Liver (tissue), 9 donors: ENCODE results near the gene CSF1. TPM values are rescaled to one million over a fixed set of nuclear protein-coding genes. Genes with fewer than 3 reads are reported as not detected.

Experiments used
- DNase-seq: peaks from one replicate; pipeline ENCODE4 v3.0.0-alpha.2; 2017; ENCODE audit warnings: low spot score
- H3K27ac ChIP-seq, 2 donors: one replicate each; pipeline ENCODE4 v1.7.0; 2013; ENCODE audit warnings: inconsistent platforms in 2 of 2, low read length in 2 of 2, control low read depth in 1 of 2, low read depth in 1 of 2, mild to moderate bottlenecking in 1 of 2
- H3K27me3 ChIP-seq, 4 donors: one replicate each; pipeline versions ENCODE4 v1.6.1 to v1.7.0; 2013; ENCODE audit warnings: low read length in 3 of 4, inconsistent platforms in 1 of 4, mild to moderate bottlenecking in 1 of 4, moderate library complexity in 1 of 4; ENCODE audit not compliant: control insufficient read depth in 4 of 4, insufficient read depth in 4 of 4
- H3K36me3 ChIP-seq, 4 donors: one replicate each; pipeline versions ENCODE4 v1.6.1 to v1.7.0; 2013; ENCODE audit warnings: low read length in 3 of 4, mild to moderate bottlenecking in 3 of 4, low read depth in 1 of 4, moderate library complexity in 1 of 4; ENCODE audit not compliant: control insufficient read depth in 4 of 4, insufficient read depth in 3 of 4
- H3K4me1 ChIP-seq, 4 donors: one replicate each; pipeline versions ENCODE4 v1.6.1 to v1.7.0; 2013; ENCODE audit warnings: low read length in 3 of 4, mild to moderate bottlenecking in 3 of 4, moderate library complexity in 1 of 4; ENCODE audit not compliant: control insufficient read depth in 4 of 4, insufficient read depth in 4 of 4
- H3K4me3 ChIP-seq, 3 donors: one replicate each; pipeline versions ENCODE4 v1.6.1 to v1.7.0; 2013; ENCODE audit warnings: low read length in 3 of 3, control low read depth in 1 of 3, low read depth in 1 of 3, mild to moderate bottlenecking in 1 of 3
- H3K9ac ChIP-seq, 2 donors: one replicate each; pipeline ENCODE4 v1.7.0; 2013; ENCODE audit warnings: low read length in 2 of 2, mild to moderate bottlenecking in 2 of 2, moderate library complexity in 2 of 2, control low read depth in 1 of 2, low read depth in 1 of 2
- H3K9me3 ChIP-seq, 4 donors: one replicate each; pipeline versions ENCODE4 v1.6.1 to v1.7.0; 2013; ENCODE audit warnings: low read length in 3 of 4; ENCODE audit not compliant: control insufficient read depth in 4 of 4
- EGR1 ChIP-seq, 2 donors: IDR thresholded peaks; 2 replicates each; pipeline ENCODE4 v1.6.1; 2016 to 2018; ENCODE audit warnings: antibody characterized with exemption in 2 of 2, low read depth in 2 of 2
- FOXA1 ChIP-seq: IDR thresholded peaks from 2 replicates; pipeline ENCODE4 v1.6.1; 2016; ENCODE audit warnings: antibody characterized with exemption
- FOXA2 ChIP-seq: IDR thresholded peaks from 2 replicates; pipeline ENCODE4 v1.6.1; 2016; ENCODE audit warnings: antibody characterized with exemption
- GABPA ChIP-seq, 2 donors: IDR thresholded peaks in 1 of 2; conservative IDR thresholded peaks in 1 of 2; 2 replicates each; pipeline ENCODE4 v1.6.1; 2016; ENCODE audit warnings: antibody characterized with exemption in 2 of 2, mild to moderate bottlenecking in 1 of 2, moderate library complexity in 1 of 2
- HNF4A ChIP-seq, 2 donors: conservative IDR thresholded peaks; 2 replicates each; pipeline ENCODE4 v1.6.1; 2016; ENCODE audit warnings: antibody characterized with exemption in 2 of 2, mild to moderate bottlenecking in 2 of 2
- HNF4G ChIP-seq: IDR thresholded peaks from 2 replicates; pipeline ENCODE4 v1.6.1; 2016; ENCODE audit warnings: antibody characterized with exemption
- JUND ChIP-seq, 2 donors: IDR thresholded peaks; 2 replicates each; pipeline ENCODE4 v1.6.1; 2016; ENCODE audit warnings: antibody characterized with exemption in 2 of 2
- NR2F2 ChIP-seq: IDR thresholded peaks from 2 replicates; pipeline ENCODE4 v1.6.1; 2016; ENCODE audit warnings: antibody characterized with exemption
- RAD21 ChIP-seq, 2 donors: IDR thresholded peaks; 2 replicates each; pipeline ENCODE4 v1.6.1; 2016; ENCODE audit warnings: antibody characterized with exemption in 2 of 2, mild to moderate bottlenecking in 2 of 2
- RXRA ChIP-seq, 2 donors: IDR thresholded peaks; 2 replicates each; pipeline ENCODE4 v1.6.1; 2017 to 2018; ENCODE audit warnings: antibody characterized with exemption in 2 of 2, mild to moderate bottlenecking in 1 of 2
- SP1 ChIP-seq: IDR thresholded peaks from 2 replicates; pipeline ENCODE4 v1.6.1; 2018; ENCODE audit warnings: antibody characterized with exemption, mild to moderate bottlenecking
- TAF1 ChIP-seq: conservative IDR thresholded peaks from 2 replicates; pipeline ENCODE4 v1.6.1; 2016; ENCODE audit warnings: antibody characterized with exemption, mild to moderate bottlenecking
- YY1 ChIP-seq: IDR thresholded peaks from 2 replicates; pipeline ENCODE4 v1.6.1; 2016; ENCODE audit warnings: antibody characterized with exemption, mild to moderate bottlenecking
- WGBS: extraction: QIAGEN DNeasy Blood & Tissue Kit; methylation state at CpG from one replicate; pipeline ENCODE4 v1.1.7; 2013; 5-methylcytosine and 5-hydroxymethylcytosine counted together
- polyA plus RNA-seq, 2 donors: library from polyadenylated mRNA; stranded (reverse) in 1 of 2; unstranded in 1 of 2; fragments of 200-250 nt in 1 of 2; fragments of >200 nt in 1 of 2; fragmentation: Nextera tagmentation in 1 of 2; extraction: Ambion mirVana in 1 of 2; gene quantifications; one replicate each; pipeline versions ENCODE4 v1.2.1 to v1.2.3, GENCODE V29; 2013 to 2015
- total RNA-seq, 2 donors: library from RNA; depleted of rRNA; stranded (reverse); fragments of >200 nt; gene quantifications; one replicate each; pipeline ENCODE4 v1.2.3, GENCODE V29; 2014
- TF ChIP-seq, protein P1 (sequence below): IDR thresholded peaks from 2 replicates; pipeline ENCODE4 v1.6.1; 2016; ENCODE audit warnings: antibody characterized with exemption, mild to moderate bottlenecking
- TF ChIP-seq, protein P2 (sequence below): IDR thresholded peaks from 2 replicates; pipeline ENCODE4 v1.6.1; 2016; ENCODE audit warnings: antibody characterized with exemption
- TF ChIP-seq, protein P3 (sequence below): fragments of 150-350 bp; IDR thresholded peaks from 2 replicates; pipeline ENCODE4 v1.5.1; 2017; ENCODE audit warnings: improper control_type of control experiment, low read depth, low read length; ENCODE audit not compliant: missing input control
- TF ChIP-seq, protein P4 (sequence below): IDR thresholded peaks from 2 replicates; pipeline ENCODE4 v1.6.1; 2016; ENCODE audit warnings: antibody characterized with exemption
- TF ChIP-seq, protein P5 (sequence below): IDR thresholded peaks from 2 replicates; pipeline ENCODE4 v1.6.1; 2016; ENCODE audit warnings: antibody characterized with exemption
- donor health status: healthy.
- donor health status: healthy.
- donor health status: healthy.
- donor health status: healthy.
- donor health status: healthy.

Gene CSF1
- total and polyA plus RNA-seq, 4 donors, result 6.3 to 15.2 (median 11.3) TPM

DNA sequence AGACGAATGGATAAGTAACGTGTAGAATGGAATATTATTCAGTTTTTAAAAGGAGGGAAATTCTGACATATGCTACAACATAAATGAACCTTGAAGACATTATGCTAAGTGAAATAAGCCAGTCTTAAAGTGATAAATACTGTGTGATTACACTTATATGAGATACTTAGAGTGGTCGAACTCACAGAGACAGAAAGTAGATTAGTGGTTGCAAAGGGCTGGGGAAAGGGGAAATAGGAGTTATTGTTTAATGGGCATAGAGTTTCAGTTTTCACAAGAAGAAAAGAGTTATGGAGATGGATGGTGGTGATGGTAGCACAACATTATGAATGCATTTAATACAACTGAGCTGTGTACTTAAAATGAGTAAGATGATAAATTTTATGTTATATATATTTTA is 59.3 kb downstream of the CSF1 start:
- H3K4me1 ChIP-seq, result no peaks in the 10 kb centered on the region
- no peaks in the 10 kb centered on the region for H3K27me3 ChIP-seq
- WGBS, result 97% methylated on average over 3 of the region's 3 CpGs
- no peaks in the 10 kb centered on the region for H3K9me3 ChIP-seq
- H3K4me3 ChIP-seq, result no peak overlapping the region
- DNase-seq, result no peak
- TF ChIP-seq YY1 (no peak), HNF4G (no peak), GABPA (IDR thresholded peaks at IDR 0.05 in 1 of 2, conservative IDR thresholded peaks at IDR 0.05 in 1 of 2) (no peak)
- TF ChIP-seq, protein P1, sequence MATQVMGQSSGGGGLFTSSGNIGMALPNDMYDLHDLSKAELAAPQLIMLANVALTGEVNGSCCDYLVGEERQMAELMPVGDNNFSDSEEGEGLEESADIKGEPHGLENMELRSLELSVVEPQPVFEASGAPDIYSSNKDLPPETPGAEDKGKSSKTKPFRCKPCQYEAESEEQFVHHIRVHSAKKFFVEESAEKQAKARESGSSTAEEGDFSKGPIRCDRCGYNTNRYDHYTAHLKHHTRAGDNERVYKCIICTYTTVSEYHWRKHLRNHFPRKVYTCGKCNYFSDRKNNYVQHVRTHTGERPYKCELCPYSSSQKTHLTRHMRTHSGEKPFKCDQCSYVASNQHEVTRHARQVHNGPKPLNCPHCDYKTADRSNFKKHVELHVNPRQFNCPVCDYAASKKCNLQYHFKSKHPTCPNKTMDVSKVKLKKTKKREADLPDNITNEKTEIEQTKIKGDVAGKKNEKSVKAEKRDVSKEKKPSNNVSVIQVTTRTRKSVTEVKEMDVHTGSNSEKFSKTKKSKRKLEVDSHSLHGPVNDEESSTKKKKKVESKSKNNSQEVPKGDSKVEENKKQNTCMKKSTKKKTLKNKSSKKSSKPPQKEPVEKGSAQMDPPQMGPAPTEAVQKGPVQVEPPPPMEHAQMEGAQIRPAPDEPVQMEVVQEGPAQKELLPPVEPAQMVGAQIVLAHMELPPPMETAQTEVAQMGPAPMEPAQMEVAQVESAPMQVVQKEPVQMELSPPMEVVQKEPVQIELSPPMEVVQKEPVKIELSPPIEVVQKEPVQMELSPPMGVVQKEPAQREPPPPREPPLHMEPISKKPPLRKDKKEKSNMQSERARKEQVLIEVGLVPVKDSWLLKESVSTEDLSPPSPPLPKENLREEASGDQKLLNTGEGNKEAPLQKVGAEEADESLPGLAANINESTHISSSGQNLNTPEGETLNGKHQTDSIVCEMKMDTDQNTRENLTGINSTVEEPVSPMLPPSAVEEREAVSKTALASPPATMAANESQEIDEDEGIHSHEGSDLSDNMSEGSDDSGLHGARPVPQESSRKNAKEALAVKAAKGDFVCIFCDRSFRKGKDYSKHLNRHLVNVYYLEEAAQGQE, result no peak
- no peak overlapping the region for H3K27ac ChIP-seq
- H3K36me3 ChIP-seq, result no peaks in the 10 kb centered on the region
- H3K9ac ChIP-seq, result no peak overlapping the region

DNA sequence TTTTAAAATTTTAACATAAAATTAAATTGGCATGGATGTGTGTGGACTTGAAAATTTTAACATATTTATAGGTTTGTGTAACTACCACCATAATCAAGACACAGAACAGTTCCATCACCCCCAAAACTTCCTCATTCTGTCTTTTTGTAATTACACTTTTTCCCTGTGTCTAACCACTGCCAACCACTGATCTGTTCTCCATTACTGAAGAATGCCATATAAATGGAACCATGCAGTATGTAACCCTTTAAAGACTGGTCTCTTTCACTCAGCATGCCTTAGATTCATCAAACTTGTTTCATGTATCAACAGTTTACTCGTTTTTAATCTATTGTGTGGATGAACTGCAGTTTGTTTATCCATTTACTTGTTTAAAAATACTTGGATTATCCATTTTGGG is 60.9 kb downstream of the CSF1 start:
- no peak for DNase-seq
- 32% methylated on average over 1 of the region's 1 CpG for WGBS
- Histone ChIP-seq H3K36me3 (no peaks in the 10 kb centered on the region), H3K4me1 (peaks cover 0 to 3% (median 0%) of the 10 kb centered on the region in 4 donors), H3K9me3 (no peaks in the 10 kb centered on the region), H3K4me3 (no peak overlapping the region), H3K9ac (no peak overlapping the region), H3K27me3 (no peaks in the 10 kb centered on the region), H3K27ac (no peak overlapping the region)
- no peak for TF ChIP-seq RXRA (IDR thresholded peaks at IDR 0.05)
- no peak for TF ChIP-seq TAF1
- TF ChIP-seq HNF4A (conservative IDR thresholded peaks at IDR 0.05), result no peak
- TF ChIP-seq HNF4G, result no peak
- TF ChIP-seq SP1, result no peak
- no peak for TF ChIP-seq FOXA1
- TF ChIP-seq, protein P2, sequence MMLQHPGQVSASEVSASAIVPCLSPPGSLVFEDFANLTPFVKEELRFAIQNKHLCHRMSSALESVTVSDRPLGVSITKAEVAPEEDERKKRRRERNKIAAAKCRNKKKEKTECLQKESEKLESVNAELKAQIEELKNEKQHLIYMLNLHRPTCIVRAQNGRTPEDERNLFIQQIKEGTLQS, result no peak
- no peak for TF ChIP-seq YY1
- TF ChIP-seq, protein P3, sequence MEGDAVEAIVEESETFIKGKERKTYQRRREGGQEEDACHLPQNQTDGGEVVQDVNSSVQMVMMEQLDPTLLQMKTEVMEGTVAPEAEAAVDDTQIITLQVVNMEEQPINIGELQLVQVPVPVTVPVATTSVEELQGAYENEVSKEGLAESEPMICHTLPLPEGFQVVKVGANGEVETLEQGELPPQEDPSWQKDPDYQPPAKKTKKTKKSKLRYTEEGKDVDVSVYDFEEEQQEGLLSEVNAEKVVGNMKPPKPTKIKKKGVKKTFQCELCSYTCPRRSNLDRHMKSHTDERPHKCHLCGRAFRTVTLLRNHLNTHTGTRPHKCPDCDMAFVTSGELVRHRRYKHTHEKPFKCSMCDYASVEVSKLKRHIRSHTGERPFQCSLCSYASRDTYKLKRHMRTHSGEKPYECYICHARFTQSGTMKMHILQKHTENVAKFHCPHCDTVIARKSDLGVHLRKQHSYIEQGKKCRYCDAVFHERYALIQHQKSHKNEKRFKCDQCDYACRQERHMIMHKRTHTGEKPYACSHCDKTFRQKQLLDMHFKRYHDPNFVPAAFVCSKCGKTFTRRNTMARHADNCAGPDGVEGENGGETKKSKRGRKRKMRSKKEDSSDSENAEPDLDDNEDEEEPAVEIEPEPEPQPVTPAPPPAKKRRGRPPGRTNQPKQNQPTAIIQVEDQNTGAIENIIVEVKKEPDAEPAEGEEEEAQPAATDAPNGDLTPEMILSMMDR, result no peak
- no peak for TF ChIP-seq EGR1 (IDR thresholded peaks at IDR 0.05; ENCODE audit: low read depth in 2 of 2)
- TF ChIP-seq JUND (IDR thresholded peaks at IDR 0.05), result no peak
- TF ChIP-seq, protein P4, sequence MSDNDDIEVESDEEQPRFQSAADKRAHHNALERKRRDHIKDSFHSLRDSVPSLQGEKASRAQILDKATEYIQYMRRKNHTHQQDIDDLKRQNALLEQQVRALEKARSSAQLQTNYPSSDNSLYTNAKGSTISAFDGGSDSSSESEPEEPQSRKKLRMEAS, result no peak
- TF ChIP-seq, protein P1, result no peak
- no peak for TF ChIP-seq NR2F2
- no peak for TF ChIP-seq GABPA (IDR thresholded peaks at IDR 0.05 in 1 of 2, conservative IDR thresholded peaks at IDR 0.05 in 1 of 2)
- TF ChIP-seq, protein P5, sequence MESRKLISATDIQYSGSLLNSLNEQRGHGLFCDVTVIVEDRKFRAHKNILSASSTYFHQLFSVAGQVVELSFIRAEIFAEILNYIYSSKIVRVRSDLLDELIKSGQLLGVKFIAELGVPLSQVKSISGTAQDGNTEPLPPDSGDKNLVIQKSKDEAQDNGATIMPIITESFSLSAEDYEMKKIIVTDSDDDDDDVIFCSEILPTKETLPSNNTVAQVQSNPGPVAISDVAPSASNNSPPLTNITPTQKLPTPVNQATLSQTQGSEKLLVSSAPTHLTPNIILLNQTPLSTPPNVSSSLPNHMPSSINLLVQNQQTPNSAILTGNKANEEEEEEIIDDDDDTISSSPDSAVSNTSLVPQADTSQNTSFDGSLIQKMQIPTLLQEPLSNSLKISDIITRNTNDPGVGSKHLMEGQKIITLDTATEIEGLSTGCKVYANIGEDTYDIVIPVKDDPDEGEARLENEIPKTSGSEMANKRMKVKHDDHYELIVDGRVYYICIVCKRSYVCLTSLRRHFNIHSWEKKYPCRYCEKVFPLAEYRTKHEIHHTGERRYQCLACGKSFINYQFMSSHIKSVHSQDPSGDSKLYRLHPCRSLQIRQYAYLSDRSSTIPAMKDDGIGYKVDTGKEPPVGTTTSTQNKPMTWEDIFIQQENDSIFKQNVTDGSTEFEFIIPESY, result no peak
- TF ChIP-seq RAD21 (IDR thresholded peaks at IDR 0.05), result no peak
- TF ChIP-seq FOXA2, result no peak
